ENCODE measurements around the gene EEPD1. TPM values are rescaled to one million over a fixed set of nuclear protein-coding genes. Genes with fewer than 3 reads are reported as not detected.

EEPD1 gene
- total RNA-seq, 1 donor from 2014 or later, result 14.0 TPM

GRCh38 chr7:36110584-36110983, 42.5 kb upstream of the EEPD1 start:
- H3K27ac ChIP-seq, result no peak overlapping the region
- no peak for DNase-seq (ENCODE audit: low spot score in 2 of 2)
- TF ChIP-seq CTCF (IDR thresholded peaks at IDR 0.05), result no peak
- intact Hi-C loops (cut with DNase I), result loop anchor here (10.0 kb wide), 1 partner anchor 306 kb away; the partner anchor contains the start of gene SEPTIN7
- no peaks in the 10 kb centered on the region for H3K36me3 ChIP-seq
- H3K4me3 ChIP-seq, result no peak overlapping the region
- H3K4me1 ChIP-seq, result peaks cover under 1% of the 10 kb centered on the region in 2 donors
- H3K27me3 ChIP-seq, result no peaks in the 10 kb centered on the region
- H3K9me3 ChIP-seq, result no peaks in the 10 kb centered on the region

DNA sequence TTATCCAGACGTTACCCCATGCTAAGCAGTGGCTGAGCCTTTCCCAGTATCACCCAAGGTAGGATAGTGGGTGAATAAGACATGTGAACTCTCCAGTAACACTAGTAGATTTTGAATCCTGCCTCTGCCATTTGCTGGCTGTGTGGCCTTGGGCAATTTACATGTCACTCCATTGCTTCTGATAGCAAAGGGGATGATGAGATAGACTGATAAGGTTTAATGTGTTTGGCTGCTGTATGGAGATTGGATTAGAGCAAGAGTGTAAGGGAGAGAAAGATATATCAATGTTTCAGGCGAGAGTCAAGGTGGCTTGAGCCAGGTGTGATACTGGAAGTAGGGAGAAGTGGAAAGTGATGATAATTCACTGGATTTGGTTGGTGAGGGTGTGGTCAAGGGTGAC, 40.1 kb upstream of the EEPD1 start:
- no peak for DNase-seq (ENCODE audit: low spot score in 2 of 2)
- intact Hi-C loops (cut with DNase I), result loop anchor here (10.0 kb wide), 1 partner anchor 308 kb away; the partner anchor contains the start of gene SEPTIN7
- Histone ChIP-seq H3K27me3 (no peaks in the 10 kb centered on the region), H3K4me1 (peaks cover 17 to 24% of the 10 kb centered on the region in 2 donors), H3K36me3 (no peaks in the 10 kb centered on the region), H3K9me3 (no peaks in the 10 kb centered on the region), H3K27ac (no peak overlapping the region), H3K4me3 (no peak overlapping the region)
- TF ChIP-seq CTCF (IDR thresholded peaks at IDR 0.05), result no peak

DNA sequence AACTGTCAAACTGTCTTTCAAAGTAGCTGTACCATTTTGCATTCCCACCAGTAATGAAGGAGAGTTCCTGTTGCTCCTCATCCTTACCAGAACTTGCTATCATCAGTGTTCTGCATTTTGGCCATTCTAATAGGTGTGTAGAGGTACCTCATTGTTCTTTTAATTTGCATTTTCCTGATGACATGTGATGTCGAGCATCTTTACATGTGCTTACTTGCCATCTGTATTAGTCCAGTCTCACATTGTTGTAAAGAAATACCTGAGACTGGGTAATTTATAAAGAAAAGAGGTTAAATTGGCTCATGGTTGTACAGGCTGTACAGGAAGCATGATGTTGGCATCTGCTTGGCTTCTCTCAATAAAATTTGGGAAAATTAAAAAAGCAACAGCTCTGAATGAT, 38.7 kb upstream of the EEPD1 start:
- intact Hi-C loops (cut with DNase I), result loop anchor here (10.0 kb wide), 1 partner anchor 310 kb away; the partner anchor contains the start of gene SEPTIN7
- no peak overlapping the region for H3K27ac ChIP-seq

GRCh38 chr7:36115448-36116321, 37.4 kb upstream of the EEPD1 start:
- Histone ChIP-seq H3K9me3 (no peaks in the 10 kb centered on the region), H3K27ac (peak overlapping the region; percentile 78 to 82), H3K27me3 (no peaks in the 10 kb centered on the region), H3K4me3 (peak overlapping the region in 1 of 2 donors; percentile 6), H3K4me1 (peaks cover 24 to 45% of the 10 kb centered on the region in 2 donors), H3K36me3 (no peaks in the 10 kb centered on the region)
- TF ChIP-seq CTCF (IDR thresholded peaks at IDR 0.05), result no peak
- DNase-seq (ENCODE audit: low spot score in 2 of 2), result peak; percentile 21 to 91
- intact Hi-C loops (cut with DNase I), result loop anchor here (2.0 to 10.0 kb wide), 4 partner anchors 37 to 311 kb away; partner anchors contain the start of genes EEPD1 and SEPTIN7

More for the DNA sequence above, 38.7 kb upstream of the EEPD1 start:
- DNase-seq (ENCODE audit: low spot score in 2 of 2), result no peak
- Histone ChIP-seq H3K36me3 (no peaks in the 10 kb centered on the region), H3K27me3 (no peaks in the 10 kb centered on the region), H3K9me3 (no peaks in the 10 kb centered on the region), H3K4me1 (peaks cover 21 to 36% of the 10 kb centered on the region in 2 donors), H3K4me3 (no peak overlapping the region)
- TF ChIP-seq CTCF (IDR thresholded peaks at IDR 0.05), result no peak

DNA sequence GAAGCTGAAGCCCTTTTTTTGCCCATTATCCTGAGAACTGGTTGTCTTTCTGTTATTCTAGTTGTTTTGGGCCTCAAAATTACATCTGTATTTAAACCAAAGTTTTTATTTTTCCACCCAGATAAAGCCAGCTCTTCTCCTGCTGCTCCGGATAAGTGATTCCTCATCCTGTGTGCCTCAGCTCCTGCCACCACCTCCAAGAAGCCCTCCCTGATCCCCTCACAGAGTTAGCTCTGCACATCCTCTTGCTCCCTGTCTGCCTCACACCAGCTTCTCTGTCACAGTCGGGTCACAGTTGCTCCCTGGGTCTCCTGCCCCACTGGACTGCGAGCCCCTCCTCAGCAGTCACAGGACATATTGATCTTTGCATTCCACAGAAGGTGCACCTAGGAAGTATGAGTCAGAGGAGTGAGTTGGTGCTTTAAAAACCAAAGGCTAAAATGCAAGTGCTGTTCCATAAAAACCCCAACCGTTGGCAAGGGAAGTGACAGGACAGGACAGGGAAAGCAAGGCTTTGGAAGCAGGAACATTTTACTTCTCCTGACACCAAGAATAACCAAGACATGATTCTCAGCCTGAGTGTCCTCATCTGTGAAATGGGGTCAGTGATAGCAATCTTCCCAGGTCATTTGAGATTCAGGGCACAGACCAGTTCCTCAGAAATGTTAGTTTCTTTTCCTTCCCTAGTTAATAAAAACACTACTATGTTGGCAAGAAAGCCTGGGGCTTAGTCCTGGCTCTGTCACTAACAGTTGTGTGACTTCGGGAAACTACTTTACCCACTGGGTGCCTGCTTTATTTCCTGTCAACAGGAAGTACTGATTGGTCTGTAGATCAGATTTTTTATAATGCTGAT, 36.5 kb upstream of the EEPD1 start:
- no peak for TF ChIP-seq CTCF (IDR thresholded peaks at IDR 0.05)
- Histone ChIP-seq H3K36me3 (no peaks in the 10 kb centered on the region), H3K4me1 (peaks cover 24 to 45% of the 10 kb centered on the region in 2 donors), H3K27me3 (no peaks in the 10 kb centered on the region), H3K4me3 (peak overlapping the region in 1 of 2 donors; percentile 21), H3K27ac (peak overlapping the region; percentile 78 to 82), H3K9me3 (no peaks in the 10 kb centered on the region)
- intact Hi-C loops (cut with DNase I), result loop anchor here (2.0 to 10.0 kb wide), 4 partner anchors 36 to 312 kb away; partner anchors contain the start of genes EEPD1 and SEPTIN7
- DNase-seq (ENCODE audit: low spot score in 2 of 2), result no peak
